ENCODE data around the gene CCDC88A. TPM values are rescaled to one million over a fixed set of nuclear protein-coding genes. Genes with fewer than 3 reads are reported as not detected.
"Not testable (repeated sequence)": the region's sequence is repeated elsewhere in the genome, so short reads cannot be mapped to it uniquely, and the experiment has no call there.

Gene CCDC88A
- total RNA-seq, 1 experiment from 2014 or later = 86.3 TPM

DNA sequence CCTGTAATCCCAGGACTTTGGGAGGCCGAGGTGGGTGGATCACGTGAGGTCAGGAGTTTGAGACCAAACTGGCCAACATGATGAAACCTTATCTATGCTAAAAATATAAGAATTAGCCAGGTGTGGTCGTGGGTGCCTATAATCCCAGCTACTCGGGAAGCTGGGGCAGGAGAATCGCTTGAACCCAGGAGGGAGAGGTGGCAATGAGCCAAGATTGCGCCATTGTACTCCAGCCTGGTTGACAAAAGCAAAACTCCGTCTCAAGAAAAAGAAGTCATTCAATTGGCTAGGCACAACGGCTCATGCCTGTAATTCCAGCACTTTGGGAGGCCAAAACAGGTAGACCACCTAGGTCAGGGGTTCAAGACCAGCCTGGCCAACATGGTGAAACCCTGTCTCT, 178.1 kb downstream of the CCDC88A start:
- not testable (repeated sequence) for DNase-seq (ENCODE audit: low read depth)

DNA sequence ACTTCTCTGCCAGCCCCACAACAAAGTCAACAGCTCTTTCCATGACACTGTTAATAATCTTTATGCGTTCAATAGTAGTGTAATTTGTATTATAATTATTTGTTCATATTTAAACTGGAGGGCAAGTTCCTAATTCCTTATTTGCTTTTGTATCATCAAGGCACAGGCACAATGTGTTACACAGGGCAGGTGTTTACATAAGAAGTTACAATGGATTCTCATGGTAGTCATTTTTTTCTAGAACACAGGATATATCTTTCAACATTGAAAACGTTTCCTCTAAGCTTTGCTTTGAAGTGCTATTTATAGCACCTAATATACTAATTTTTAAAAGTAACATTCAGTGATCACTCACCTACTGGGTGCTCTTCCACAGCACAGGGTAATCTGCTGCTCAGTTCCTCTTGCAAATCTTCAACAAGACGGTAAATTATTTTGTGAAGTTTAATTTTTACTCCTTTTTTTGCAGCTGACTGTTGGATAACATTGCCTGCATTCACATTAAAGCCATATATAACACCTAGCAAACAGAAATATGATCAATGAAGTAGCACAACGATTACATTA, 179.9 kb downstream of the CCDC88A start:
- no peak for DNase-seq (ENCODE audit: low read depth)

Other genes with a start within 250 kb of the CCDC88A start
- gene CLHC1, start 187.6 kb downstream of the CCDC88A start, total RNA-seq (2014; rRNA removed; shearing (Covaris generic)) = 2.1 and 5.4 TPM in 2 replicates
- gene RPS27A, start 187.2 kb downstream of the CCDC88A start, total RNA-seq (2014; rRNA removed; shearing (Covaris generic)) = 2,870 and 2,901 TPM in 2 replicates
- gene MTIF2, start 150.6 kb downstream of the CCDC88A start, total RNA-seq (2014; rRNA removed; shearing (Covaris generic)) = 44.0 and 51.1 TPM in 2 replicates
- gene CFAP36, start 99.9 kb upstream of the CCDC88A start, total RNA-seq (2014; rRNA removed; shearing (Covaris generic)) = 34.6 and 36.9 TPM in 2 replicates
- gene PPP4R3B, start 197.8 kb upstream of the CCDC88A start, total RNA-seq (2014; rRNA removed; shearing (Covaris generic)) = 45.6 and 53.2 TPM in 2 replicates